ENCODE results near the gene ADAM12. TPM values are rescaled to one million over a fixed set of nuclear protein-coding genes. Genes with fewer than 3 reads are reported as not detected.

The ADAM12 gene
- total RNA-seq, 2 donors from 2014 or later = 0.46 TPM; not detected in 1

DNA sequence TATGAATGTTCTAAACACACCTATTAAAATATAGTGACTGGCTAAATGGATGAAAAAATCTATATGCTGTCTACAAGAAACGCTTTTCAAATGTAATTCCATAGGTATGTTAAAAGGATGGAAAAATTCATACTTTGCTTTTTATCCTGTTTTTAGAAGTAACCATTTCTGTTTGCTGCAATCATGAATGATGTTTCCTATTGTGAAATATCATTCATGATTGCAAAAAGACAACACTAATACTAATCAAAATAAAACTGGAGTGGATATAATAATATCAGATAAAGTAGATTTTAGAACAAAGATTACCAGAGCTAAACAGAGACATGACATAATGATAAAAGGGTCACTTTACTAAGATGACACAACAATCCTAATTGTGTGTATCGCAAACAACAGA is 353.7 kb downstream of the ADAM12 start:
- H3K4me3 ChIP-seq (ENCODE audit: low read length) = no peak overlapping the region
- Mint-ChIP-seq H3K4me3 (no peak overlapping the region), H3K27ac (no peak overlapping the region), H3K9me3 (peaks cover 9% of the 10 kb centered on the region), H3K4me1 (no peaks in the 10 kb centered on the region), H3K36me3 (ENCODE audit: low read depth) (no peaks in the 10 kb centered on the region), H3K27me3 (ENCODE audit: insufficient read depth) (no peaks in the 10 kb centered on the region)
- H3K36me3 ChIP-seq (ENCODE audit: control insufficient read depth, insufficient read depth, low read length) = no peaks in the 10 kb centered on the region
- TF ChIP-seq, protein P1, sequence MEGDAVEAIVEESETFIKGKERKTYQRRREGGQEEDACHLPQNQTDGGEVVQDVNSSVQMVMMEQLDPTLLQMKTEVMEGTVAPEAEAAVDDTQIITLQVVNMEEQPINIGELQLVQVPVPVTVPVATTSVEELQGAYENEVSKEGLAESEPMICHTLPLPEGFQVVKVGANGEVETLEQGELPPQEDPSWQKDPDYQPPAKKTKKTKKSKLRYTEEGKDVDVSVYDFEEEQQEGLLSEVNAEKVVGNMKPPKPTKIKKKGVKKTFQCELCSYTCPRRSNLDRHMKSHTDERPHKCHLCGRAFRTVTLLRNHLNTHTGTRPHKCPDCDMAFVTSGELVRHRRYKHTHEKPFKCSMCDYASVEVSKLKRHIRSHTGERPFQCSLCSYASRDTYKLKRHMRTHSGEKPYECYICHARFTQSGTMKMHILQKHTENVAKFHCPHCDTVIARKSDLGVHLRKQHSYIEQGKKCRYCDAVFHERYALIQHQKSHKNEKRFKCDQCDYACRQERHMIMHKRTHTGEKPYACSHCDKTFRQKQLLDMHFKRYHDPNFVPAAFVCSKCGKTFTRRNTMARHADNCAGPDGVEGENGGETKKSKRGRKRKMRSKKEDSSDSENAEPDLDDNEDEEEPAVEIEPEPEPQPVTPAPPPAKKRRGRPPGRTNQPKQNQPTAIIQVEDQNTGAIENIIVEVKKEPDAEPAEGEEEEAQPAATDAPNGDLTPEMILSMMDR (conservative IDR thresholded peaks at IDR 0.05) = no peak
- H3K4me1 ChIP-seq (ENCODE audit: control insufficient read depth, insufficient read depth, low read length) = no peaks in the 10 kb centered on the region
- H3K9me3 ChIP-seq (ENCODE audit: control insufficient read depth, low read length) = peaks cover 14% of the 10 kb centered on the region
- H3K27me3 ChIP-seq (ENCODE audit: control insufficient read depth, insufficient read depth, low read length, poor library complexity, severe bottlenecking) = no peaks in the 10 kb centered on the region
- H3K27ac ChIP-seq (ENCODE audit: low read depth, low read length) = no peak overlapping the region
- WGBS, 2 experiments (ENCODE audit: insufficient coverage in 1 of 2, insufficient read length in 1 of 2) = 90% methylated on average over 2 of the region's 2 CpGs
- DNase-seq = no peak
- no peak overlapping the region for H3K9ac ChIP-seq (ENCODE audit: extremely low read depth, low read length, poor library complexity, severe bottlenecking)

DNA sequence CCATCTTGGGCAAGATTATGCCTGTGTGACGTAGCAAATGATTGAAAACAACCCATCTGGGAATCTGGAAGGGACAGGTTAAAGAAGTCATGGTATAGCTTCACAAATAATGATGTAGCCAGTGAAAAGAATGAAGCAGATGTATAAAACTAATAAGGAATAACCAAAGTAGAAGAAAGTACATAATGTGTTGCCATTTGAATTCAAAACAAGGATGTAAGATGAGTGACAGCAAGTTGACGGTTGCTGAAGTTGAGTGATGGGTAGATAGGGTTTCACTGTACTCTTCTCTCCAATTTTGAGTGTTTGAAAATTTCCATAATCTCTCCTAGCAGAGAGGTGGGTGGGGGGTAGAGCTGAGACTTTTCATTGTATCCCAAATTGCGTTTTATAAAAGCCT is 358.3 kb downstream of the ADAM12 start:
- no peaks in the 10 kb centered on the region for H3K36me3 ChIP-seq (ENCODE audit: control insufficient read depth, insufficient read depth, low read length)
- H3K9ac ChIP-seq (ENCODE audit: extremely low read depth, low read length, poor library complexity, severe bottlenecking) = no peak overlapping the region
- no peak overlapping the region for H3K27ac ChIP-seq (ENCODE audit: low read depth, low read length)
- Mint-ChIP-seq H3K36me3 (ENCODE audit: low read depth) (no peaks in the 10 kb centered on the region), H3K9me3 (peaks cover 35% of the 10 kb centered on the region), H3K27me3 (ENCODE audit: insufficient read depth) (peaks cover 4% of the 10 kb centered on the region), H3K4me3 (no peak overlapping the region), H3K4me1 (no peaks in the 10 kb centered on the region), H3K27ac (no peak overlapping the region)
- no peak for DNase-seq
- no peaks in the 10 kb centered on the region for H3K27me3 ChIP-seq (ENCODE audit: control insufficient read depth, insufficient read depth, low read length, poor library complexity, severe bottlenecking)
- H3K4me3 ChIP-seq (ENCODE audit: low read length) = no peak overlapping the region
- TF ChIP-seq, protein P1 (conservative IDR thresholded peaks at IDR 0.05) = no peak
- no peaks in the 10 kb centered on the region for H3K4me1 ChIP-seq (ENCODE audit: control insufficient read depth, insufficient read depth, low read length)
- peaks cover 37% of the 10 kb centered on the region for H3K9me3 ChIP-seq (ENCODE audit: control insufficient read depth, low read length)
- WGBS, 2 experiments (ENCODE audit: insufficient coverage in 1 of 2, insufficient read length in 1 of 2) = 80 to 85% methylated on average over 1 to 3 of the region's 3 CpGs

DNA sequence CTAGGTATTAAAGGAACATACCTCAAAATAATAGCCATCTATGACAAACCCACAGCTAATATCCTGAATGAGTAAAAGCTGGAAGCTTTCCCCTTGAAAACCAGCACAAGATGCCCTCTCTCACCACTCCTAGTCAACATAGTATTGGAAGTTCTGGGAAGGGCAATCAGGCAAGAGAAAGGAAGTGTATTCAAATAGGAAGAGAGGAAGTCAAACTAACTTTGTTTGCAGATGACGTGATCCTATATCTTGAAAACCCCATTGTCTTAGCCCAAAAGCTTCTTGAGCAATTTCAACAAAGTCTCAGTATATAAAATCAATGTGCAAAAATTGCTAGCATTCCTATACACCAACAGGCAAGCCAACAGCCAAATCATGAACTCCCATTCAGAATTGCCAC is 360.6 kb downstream of the ADAM12 start:
- DNase-seq = no peak
- TF ChIP-seq, protein P1 (conservative IDR thresholded peaks at IDR 0.05) = no peak
- no peak overlapping the region for H3K9ac ChIP-seq (ENCODE audit: extremely low read depth, low read length, poor library complexity, severe bottlenecking)
- no peak overlapping the region for H3K27ac ChIP-seq (ENCODE audit: low read depth, low read length)
- H3K27me3 Mint-ChIP-seq (ENCODE audit: insufficient read depth) = peaks cover 4% of the 10 kb centered on the region
- no peak overlapping the region for H3K4me3 Mint-ChIP-seq
- no peak overlapping the region for H3K4me3 ChIP-seq (ENCODE audit: low read length)
- H3K4me1 ChIP-seq (ENCODE audit: control insufficient read depth, insufficient read depth, low read length) = no peaks in the 10 kb centered on the region
- no peaks in the 10 kb centered on the region for H3K36me3 ChIP-seq (ENCODE audit: control insufficient read depth, insufficient read depth, low read length)
- H3K9me3 Mint-ChIP-seq = peaks cover 28% of the 10 kb centered on the region
- H3K9me3 ChIP-seq (ENCODE audit: control insufficient read depth, low read length) = peaks cover 23% of the 10 kb centered on the region
- 75 to 76% methylated on average over 1 of the region's 1 CpG for WGBS, 2 experiments (ENCODE audit: insufficient coverage in 1 of 2, insufficient read length in 1 of 2)
- no peaks in the 10 kb centered on the region for H3K27me3 ChIP-seq (ENCODE audit: control insufficient read depth, insufficient read depth, low read length, poor library complexity, severe bottlenecking)
- no peak overlapping the region for H3K27ac Mint-ChIP-seq
- H3K36me3 Mint-ChIP-seq (ENCODE audit: low read depth) = no peaks in the 10 kb centered on the region
- H3K4me1 Mint-ChIP-seq = no peaks in the 10 kb centered on the region

Data from endodermal cell (in vitro differentiated cells).